HCEC 1CT (cell line): ENCODE results near the gene SERP2.

Source experiments
- DNase-seq: peaks from one replicate; pipeline ENCODE4 v3.0.0-alpha.2; 2017

SERP2 gene

GRCh38 chr13:44389060-44389666 is 15.5 kb downstream of the SERP2 start:
- no peak for DNase-seq

GRCh38 chr13:44389876-44390275 is 16.3 kb downstream of the SERP2 start:
- no peak for DNase-seq

GRCh38 chr13:44393391-44393790 is 19.8 kb downstream of the SERP2 start:
- DNase-seq, result no peak

- DNase-seq, result no peak
These were observed 21.0 kb downstream of the SERP2 start for GRCh38 chr13:44394658-44395057.

GRCh38 chr13:44395976-44396694 is 22.5 kb downstream of the SERP2 start:
- no peak for DNase-seq

GRCh38 chr13:44396701-44397580 is 23.3 kb downstream of the SERP2 start:
- DNase-seq, result no peak

GRCh38 chr13:44397766-44398223 is 24.2 kb downstream of the SERP2 start:
- no peak for DNase-seq

GRCh38 chr13:44398606-44399005 is 25.0 kb downstream of the SERP2 start:
- no peak for DNase-seq

- no peak for DNase-seq
These were observed 25.4 kb downstream of the SERP2 start for GRCh38 chr13:44399074-44399473.

GRCh38 chr13:44400736-44401135 is 27.1 kb downstream of the SERP2 start:
- DNase-seq, result no peak

GRCh38 chr13:44401577-44401976 is 28.0 kb downstream of the SERP2 start:
- DNase-seq, result no peak

- DNase-seq, result no peak
These were observed 29.3 kb downstream of the SERP2 start for GRCh38 chr13:44402899-44403445.

GRCh38 chr13:44403461-44404056 is 29.9 kb downstream of the SERP2 start:
- DNase-seq, result no peak

GRCh38 chr13:44404261-44405132 is 30.9 kb downstream of the SERP2 start:
- DNase-seq, result no peak

GRCh38 chr13:44406617-44407016 is 33.0 kb downstream of the SERP2 start:
- no peak for DNase-seq

- DNase-seq, result no peak
These were observed 33.8 kb downstream of the SERP2 start for GRCh38 chr13:44407379-44407778.

- no peak for DNase-seq
These were observed 34.3 kb downstream of the SERP2 start for GRCh38 chr13:44407891-44408290.

GRCh38 chr13:44409595-44409994 is 36.0 kb downstream of the SERP2 start:
- no peak for DNase-seq

- no peak for DNase-seq
These were observed 36.8 kb downstream of the SERP2 start for GRCh38 chr13:44410328-44410859.

GRCh38 chr13:44411841-44412240 is 38.2 kb downstream of the SERP2 start:
- DNase-seq, result no peak

- DNase-seq, result no peak
These were observed 38.8 kb downstream of the SERP2 start for GRCh38 chr13:44412346-44412935.
